HG03095 (cell line): ENCODE data around the gene ZCWPW1.
A peak's percentile ranks its signal among the peaks of the same experiment; 100 is the strongest.

Experiments
- ATAC-seq: cut with Tn5 transposase; IDR thresholded peaks from one replicate; pipeline ENCODE4 v1.9.1; 2021; ENCODE audit warnings: moderate library complexity; ENCODE audit not compliant: unreplicated experiment

The ZCWPW1 gene

DNA sequence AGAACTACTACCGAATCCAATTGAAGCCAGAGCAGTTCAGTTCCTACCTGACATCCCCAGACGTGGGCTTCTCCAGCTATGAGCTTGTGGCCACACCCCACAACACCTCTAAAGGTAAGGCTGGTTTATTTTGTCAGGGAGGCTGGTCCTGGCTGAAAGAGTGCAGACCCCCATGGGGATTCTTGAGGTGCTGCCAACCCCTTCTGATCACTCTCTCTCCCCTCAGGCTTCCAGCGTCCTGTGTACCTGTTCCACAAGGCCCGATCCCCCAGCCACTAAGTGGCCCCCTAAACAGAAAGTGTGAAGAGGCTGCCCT is 4.7 kb upstream of the ZCWPW1 start:
- no peak for ATAC-seq

DNA sequence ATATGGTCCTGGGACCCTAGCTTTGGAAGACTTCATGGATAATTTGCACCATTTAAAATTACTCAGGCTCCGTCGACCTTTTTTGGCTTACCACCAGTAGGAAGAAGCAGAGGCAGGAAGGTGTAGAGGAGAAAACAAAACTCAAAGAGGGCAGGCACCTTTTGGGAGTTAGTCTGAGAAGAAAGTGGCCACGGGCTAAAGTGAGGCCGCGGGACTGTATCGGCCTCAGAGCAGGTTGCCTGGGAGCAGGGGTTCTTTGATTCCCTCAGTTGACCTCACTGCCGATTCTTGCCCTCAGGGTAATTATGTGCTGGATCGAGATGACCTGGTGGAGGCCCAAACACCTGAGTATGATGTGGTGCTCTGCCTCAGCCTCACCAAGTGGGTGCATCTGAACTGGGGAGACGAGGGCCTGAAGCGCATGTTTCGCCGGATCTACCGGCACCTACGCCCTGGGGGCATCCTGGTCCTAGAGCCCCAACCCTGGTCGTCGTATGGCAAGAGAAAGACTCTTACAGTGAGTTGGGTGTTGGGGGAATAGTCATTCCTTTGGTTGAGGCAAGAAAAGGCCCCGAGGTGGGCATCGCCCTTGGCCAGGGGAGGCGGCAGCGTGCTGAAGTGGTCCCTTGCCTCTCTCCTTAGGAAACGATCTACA is 4.2 kb upstream of the ZCWPW1 start:
- no peak for ATAC-seq

GRCh38 chr7:100432053-100432452 is 3.5 kb upstream of the ZCWPW1 start:
- ATAC-seq = no peak

DNA sequence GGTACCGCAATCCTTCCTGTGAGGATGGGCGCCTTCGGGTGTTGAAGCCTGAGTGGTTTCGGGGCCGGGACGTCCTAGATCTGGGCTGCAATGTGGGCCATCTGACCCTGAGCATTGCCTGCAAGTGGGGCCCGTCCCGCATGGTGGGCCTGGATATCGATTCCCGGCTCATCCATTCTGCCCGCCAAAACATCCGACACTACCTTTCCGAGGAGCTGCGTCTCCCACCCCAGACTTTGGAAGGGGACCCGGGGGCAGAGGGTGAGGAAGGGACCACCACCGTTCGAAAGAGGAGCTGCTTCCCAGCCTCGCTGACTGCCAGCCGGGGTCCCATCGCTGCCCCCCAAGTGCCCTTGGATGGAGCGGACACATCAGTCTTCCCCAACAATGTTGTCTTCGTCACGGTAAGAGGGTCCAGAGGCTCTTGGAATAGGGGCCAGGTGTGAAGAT is 2.8 kb upstream of the ZCWPW1 start:
- no peak for ATAC-seq

DNA sequence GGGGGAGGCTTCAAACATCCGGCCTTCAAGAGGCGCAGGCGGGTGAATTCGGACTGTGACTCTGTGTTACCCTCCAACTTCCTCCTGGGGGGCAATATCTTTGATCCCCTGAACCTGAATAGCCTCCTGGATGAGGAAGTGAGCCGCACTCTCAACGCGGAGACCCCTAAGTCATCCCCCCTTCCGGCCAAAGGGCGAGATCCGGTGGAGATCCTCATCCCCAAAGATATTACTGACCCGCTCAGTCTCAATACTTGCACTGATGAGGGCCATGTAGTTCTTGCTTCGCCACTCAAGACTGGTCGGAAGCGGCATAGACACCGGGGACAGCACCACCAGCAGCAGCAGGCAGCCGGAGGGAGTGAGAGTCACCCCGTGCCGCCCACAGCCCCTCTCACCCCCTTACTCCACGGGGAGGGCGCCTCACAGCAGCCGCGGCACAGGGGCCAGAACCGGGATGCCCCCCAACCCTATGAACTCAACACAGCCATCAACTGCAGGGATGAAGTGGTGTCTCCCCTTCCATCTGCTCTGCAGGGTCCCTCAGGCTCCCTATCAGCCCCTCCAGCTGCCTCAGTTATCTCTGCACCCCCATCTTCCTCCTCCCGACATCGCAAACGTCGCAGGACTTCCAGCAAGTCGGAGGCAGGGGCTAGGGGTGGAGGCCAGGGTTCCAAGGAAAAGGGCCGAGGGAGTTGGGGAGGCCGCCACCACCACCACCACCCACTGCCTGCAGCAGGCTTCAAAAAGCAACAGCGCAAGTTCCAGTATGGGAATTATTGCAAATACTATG is 2.2 kb upstream of the ZCWPW1 start:
- peak; percentile 4 for ATAC-seq

DNA sequence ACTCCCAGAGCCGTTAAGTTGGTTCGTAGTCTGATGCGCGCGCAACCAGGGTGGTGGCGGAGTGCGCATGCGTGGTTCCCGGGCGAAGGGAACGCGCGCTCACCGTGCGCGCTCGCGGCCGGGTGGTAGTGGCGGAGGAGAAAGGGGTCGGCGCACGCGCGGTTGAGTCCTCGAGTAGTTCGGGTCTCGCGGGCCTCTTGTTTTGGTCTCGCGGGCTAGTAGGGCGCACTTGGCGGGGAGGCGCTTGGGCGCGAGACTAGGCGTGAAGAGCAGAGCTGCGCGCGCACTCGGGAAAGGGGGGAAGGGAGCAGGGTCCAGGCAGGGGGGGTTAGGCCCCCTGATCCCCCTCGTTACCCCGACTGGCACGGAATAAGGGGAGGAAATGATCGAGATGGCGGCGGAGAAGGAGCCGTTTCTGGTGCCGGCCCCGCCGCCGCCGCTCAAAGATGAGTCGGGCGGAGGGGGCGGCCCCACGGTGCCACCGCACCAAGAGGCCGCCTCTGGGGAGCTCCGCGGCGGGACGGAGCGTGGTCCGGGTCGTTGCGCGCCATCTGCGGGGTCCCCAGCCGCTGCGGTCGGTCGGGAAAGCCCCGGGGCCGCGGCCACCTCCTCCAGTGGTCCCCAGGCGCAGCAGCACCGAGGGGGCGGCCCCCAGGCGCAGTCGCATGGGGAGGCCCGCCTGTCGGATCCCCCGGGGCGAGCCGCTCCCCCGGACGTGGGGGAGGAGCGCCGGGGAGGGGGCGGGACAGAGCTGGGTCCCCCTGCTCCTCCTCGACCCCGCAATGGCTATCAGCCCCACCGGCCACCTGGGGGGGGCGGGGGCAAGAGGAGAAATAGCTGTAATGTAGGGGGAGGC is 1.4 kb upstream of the ZCWPW1 start, which contains the start of gene MEPCE:
MEPCE (plus strand) TSS at position 195 of the 856 bp plus-strand sequence; CDS start at position 383, 188 bp downstream.
- ATAC-seq = peak; percentile 30

GRCh38 chr7:100428967-100429636 is 599 bp upstream of the ZCWPW1 start:
- ATAC-seq = peak; percentile 37

DNA sequence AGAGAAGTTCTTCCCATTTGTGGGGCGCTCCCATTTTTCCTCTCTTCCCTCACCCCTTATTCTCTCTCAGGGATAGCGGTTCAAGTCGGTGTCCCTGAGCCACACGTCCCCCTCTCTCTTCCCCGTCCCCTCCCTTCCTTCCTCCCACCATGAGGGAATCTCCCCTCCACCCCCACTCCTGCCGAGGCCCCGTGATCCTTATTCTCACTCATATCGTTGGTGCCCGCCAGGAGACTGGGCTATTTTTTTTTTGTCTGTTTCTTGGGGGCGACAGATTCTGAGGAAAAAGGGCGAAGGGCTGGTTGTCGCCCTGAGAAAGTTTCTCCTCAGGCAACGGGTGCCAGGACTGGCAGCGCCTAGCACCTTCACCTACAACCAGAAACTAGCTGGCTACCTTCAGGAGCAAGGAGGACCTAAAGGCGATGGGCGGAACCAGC is 723 bp downstream of the ZCWPW1 start:
- ATAC-seq = no peak

- no peak for ATAC-seq
These were observed 2.0 kb downstream of the ZCWPW1 start for GRCh38 chr7:100426516-100426915.

DNA sequence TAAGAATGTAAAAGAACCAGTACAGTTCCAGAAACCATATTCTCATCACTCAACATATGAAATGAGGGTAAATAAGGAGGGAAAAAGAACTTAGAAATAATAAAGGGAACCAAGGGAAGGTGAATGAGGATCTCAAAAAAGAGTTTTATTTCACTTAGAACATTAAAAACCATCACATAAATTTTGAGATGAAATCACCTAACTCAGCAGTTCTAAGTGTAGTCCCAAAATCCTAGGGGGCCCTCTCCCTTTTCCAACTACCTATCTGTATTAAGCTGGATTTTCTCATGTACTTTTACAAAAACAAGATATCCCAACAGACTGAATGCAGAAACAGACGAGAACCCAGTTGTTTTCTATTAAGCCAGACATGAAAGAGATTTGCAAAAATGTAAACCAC is 3.2 kb downstream of the ZCWPW1 start:
- no peak for ATAC-seq

- ATAC-seq = no peak
These were observed 5.2 kb downstream of the ZCWPW1 start for GRCh38 chr7:100423315-100423714.

GRCh38 chr7:100419660-100420226 is 8.8 kb downstream of the ZCWPW1 start:
- ATAC-seq = no peak

DNA sequence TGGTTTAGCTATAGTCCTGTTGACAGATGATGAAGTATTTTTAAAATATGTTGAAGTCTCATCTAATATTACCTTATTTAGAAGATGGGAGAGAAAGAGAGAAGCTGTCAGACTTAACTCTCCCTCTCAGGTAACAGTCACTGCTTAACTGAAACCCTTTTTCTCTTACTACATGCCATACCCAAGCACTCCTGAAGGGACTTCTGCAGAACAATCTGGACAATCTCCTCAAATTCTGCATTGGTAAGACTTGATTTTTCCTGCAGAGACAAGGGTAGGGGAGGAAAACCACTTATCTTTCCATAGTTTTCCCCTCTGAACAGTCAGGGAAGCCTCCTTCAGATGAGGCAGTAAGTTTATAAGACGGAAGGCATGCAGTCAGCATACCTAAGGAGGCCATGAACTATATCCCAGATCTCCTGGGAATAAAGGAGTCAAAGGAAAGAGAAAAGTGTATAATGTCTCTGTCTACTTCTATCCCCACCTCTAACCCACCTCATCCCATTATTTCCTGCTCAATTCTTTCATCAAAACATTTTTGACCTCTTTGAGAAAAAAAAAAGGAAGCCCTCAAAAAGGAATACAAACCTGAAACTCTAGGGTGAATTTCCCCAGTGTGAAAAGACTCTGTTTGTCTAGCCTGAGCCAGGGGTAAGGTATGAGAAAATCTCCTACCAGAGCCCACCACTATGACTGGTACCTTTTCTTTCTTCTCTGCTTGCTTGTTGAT is 9.4 kb downstream of the ZCWPW1 start:
- ATAC-seq = no peak

- no peak for ATAC-seq
These were observed 13.1 kb downstream of the ZCWPW1 start for GRCh38 chr7:100415448-100415847.

GRCh38 chr7:100413889-100414288 is 14.6 kb downstream of the ZCWPW1 start:
- no peak for ATAC-seq

GRCh38 chr7:100413346-100413745 is 15.2 kb downstream of the ZCWPW1 start:
- ATAC-seq = no peak

DNA sequence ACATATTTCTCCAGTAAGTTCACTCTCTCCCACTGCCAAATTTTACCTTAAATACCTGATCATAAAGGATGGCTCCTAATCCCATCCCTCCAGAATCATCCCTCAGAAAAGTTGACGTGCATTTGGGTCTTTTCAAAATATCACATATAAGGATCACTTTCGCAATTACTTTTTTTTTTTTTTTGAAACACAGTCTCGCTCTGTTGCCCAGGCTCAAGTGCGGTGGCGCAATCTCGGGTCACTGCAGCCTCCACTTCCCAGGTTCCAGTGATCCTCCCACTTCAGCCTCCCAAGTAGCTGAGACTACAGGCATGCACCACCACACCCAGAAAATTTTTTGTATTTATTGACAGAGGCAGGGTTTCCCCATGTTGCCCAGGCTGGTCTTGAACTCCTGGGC is 17.4 kb downstream of the ZCWPW1 start:
- ATAC-seq = no peak

DNA sequence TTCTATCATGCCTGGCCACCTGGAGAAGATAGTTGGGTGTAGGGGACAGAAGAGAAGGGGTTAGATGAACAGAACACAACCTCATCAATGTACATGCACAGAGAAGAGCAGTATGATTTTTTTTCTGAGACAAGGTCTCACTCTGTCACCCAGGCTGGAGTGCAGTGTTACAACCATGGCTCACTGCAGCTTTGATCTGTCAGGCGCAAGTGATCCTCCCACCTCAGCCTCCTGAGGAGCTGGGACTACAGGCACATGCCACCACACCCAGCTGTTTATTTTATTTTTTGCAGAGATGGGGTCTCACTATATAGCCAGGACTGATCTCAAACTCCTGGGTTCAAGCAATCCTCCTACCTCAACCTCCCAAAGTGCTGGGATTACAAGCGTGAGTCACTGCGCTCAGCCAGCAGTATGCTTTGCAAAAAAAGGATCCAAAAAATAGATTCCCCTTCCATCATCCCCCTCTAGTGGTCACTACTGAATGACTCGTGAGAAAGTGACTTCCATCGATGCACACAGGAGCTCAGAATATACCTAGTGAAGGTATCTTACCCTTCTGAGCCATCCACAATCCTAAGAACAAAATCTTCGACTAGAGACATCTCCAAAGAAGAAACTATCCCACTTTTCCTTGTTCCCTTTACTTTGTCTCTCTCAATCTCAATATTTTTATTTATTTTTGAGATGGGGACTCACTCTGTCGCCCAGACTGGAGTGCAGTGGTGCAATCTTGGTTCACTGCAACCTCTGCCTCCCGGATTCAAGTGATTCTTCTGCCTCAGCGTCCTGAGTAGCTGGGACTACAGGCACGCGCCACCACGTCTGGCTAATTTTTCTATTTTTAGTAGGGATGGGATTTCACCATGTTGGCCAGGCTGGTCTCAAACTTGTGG is 21.0 kb downstream of the ZCWPW1 start:
- ATAC-seq = no peak

- ATAC-seq = no peak
These were observed 21.7 kb downstream of the ZCWPW1 start for GRCh38 chr7:100406767-100407166.
